Left colon (tissue), 2 donors: ENCODE data around the gene ZSWIM8. TPM values are rescaled to one million over a fixed set of nuclear protein-coding genes. Genes with fewer than 3 reads are reported as not detected.
A peak's percentile ranks its signal among the peaks of the same experiment; 100 is the strongest.

Source experiments
- ATAC-seq: fragments of 200-7000 bp; cut with Tn5 transposase; one replicate; pipeline ENCODE4 v1.9.1; 2020; ENCODE audit warnings: mild to moderate bottlenecking, moderate library complexity
- DNase-seq, 2 donors: peaks; one replicate each; pipeline ENCODE4 v3.0.0-alpha.2; 2020
- intact Hi-C, 2 donors: fragments of 100-400 bp; cut with DNase I in 1 of 2; cut with micrococcal nuclease in 1 of 2; formaldehyde crosslinking; loops; one replicate each; pipeline versions ENCODE4 v1.11.2 to v1.14.0; 2022; cut with DNase I, micrococcal nuclease
- total RNA-seq, 2 donors: library from RNA; stranded (reverse); fragmentation: NEBNext Ultra II Directional; extraction: Animal tissue kit (Norgen Biotek cat#: 25700); gene quantifications; one replicate each; pipeline ENCODE4 v1.2.1, GENCODE V29; 2021
- donor health status: DM: no; HTN: no; CAD: no.
- donor health status: DM: yes; HTN: yes; CAD: no.

ZSWIM8 gene
- total RNA-seq, 2 donors from 2014 or later, result 60.4 to 67.1 TPM

GRCh38 chr10:73808021-73808815 lies 22.8 kb downstream of the ZSWIM8 start:
- DNase-seq (no peak), ATAC-seq (no peak)
- intact Hi-C loops, result no loop called here

GRCh38 chr10:73809061-73809818 lies 23.8 kb downstream of the ZSWIM8 start:
- ATAC-seq (no peak), DNase-seq (no peak)
- intact Hi-C loops, result no loop called here

- intact Hi-C loops, result no loop called here
- ATAC-seq (no peak), DNase-seq (no peak)
Measured at GRCh38 chr10:73810358-73810734, 24.9 kb downstream of the ZSWIM8 start.

GRCh38 chr10:73810735-73811465 lies 25.5 kb downstream of the ZSWIM8 start:
- peak; percentile 46 to 64 for DNase-seq
- ATAC-seq, result peak; percentile 34
- intact Hi-C loops, result no loop called here

- intact Hi-C loops, result no loop called here
- no peak for ATAC-seq
- DNase-seq, result no peak
Measured at GRCh38 chr10:73812657-73813056, 27.3 kb downstream of the ZSWIM8 start.

GRCh38 chr10:73813333-73813732 lies 27.9 kb downstream of the ZSWIM8 start:
- intact Hi-C loops, result no loop called here
- no peak for ATAC-seq
- no peak for DNase-seq

GRCh38 chr10:73814276-73814895 lies 29.0 kb downstream of the ZSWIM8 start:
- intact Hi-C loops, result no loop called here

GRCh38 chr10:73814896-73815718 lies 29.7 kb downstream of the ZSWIM8 start:
- no peak for ATAC-seq
- DNase-seq, result no peak
- intact Hi-C loops, result no loop called here

More at GRCh38 chr10:73814276-73814895, 29.0 kb downstream of the ZSWIM8 start:
- ATAC-seq (no peak), DNase-seq (no peak)

GRCh38 chr10:73815719-73816030 lies 30.3 kb downstream of the ZSWIM8 start:
- ATAC-seq (no peak), DNase-seq (no peak)
- intact Hi-C loops, result no loop called here

- ATAC-seq (no peak), DNase-seq (no peak)
- intact Hi-C loops, result no loop called here
Measured at GRCh38 chr10:73816917-73817729, 31.7 kb downstream of the ZSWIM8 start.

- DNase-seq, result no peak
- no peak for ATAC-seq
- intact Hi-C loops, result no loop called here
Measured at GRCh38 chr10:73817826-73818225, 32.4 kb downstream of the ZSWIM8 start.

- intact Hi-C loops, result no loop called here
- ATAC-seq (no peak), DNase-seq (no peak)
Measured at GRCh38 chr10:73818402-73818801, 33.0 kb downstream of the ZSWIM8 start.

GRCh38 chr10:73819081-73819480 lies 33.7 kb downstream of the ZSWIM8 start:
- intact Hi-C loops, result no loop called here
- DNase-seq, result no peak
- no peak for ATAC-seq

GRCh38 chr10:73819513-73820093 lies 34.2 kb downstream of the ZSWIM8 start:
- ATAC-seq (peak; percentile 91), DNase-seq (peak; percentile 84 to 86)
- intact Hi-C loops, result no loop called here

- DNase-seq (no peak), ATAC-seq (no peak)
- intact Hi-C loops, result no loop called here
Measured at GRCh38 chr10:73823391-73823790, 38.0 kb downstream of the ZSWIM8 start.

GRCh38 chr10:73824146-73824725 lies 38.8 kb downstream of the ZSWIM8 start:
- intact Hi-C loops, result no loop called here
- no peak for DNase-seq
- no peak for ATAC-seq
